OCI-LY7 (cell line): ENCODE measurements around the gene LRRC36. TPM values are rescaled to one million over a fixed set of nuclear protein-coding genes. Genes with fewer than 3 reads are reported as not detected.

ENCODE experiments used
- BruUV-seq: library from RNA; stranded (reverse); fragments of 400-500 nt; replicated peaks from 2 replicates; lab custom pipeline; 2021; lab: Mats Ljungman, UMichigan
- CTCF ChIA-PET: fragments of 300-600 bp; sonication (Branson Sonifier 250); formaldehyde crosslinking; loops from one replicate; lab custom pipeline; 2022; ENCODE audit warnings: antibody characterized with exemption; ENCODE audit not compliant: unreplicated experiment; lab: Charles Lee
- POLR2A ChIA-PET: fragments of 300-600 bp; sonication (Branson Sonifier 250); formaldehyde crosslinking; loops from one replicate; lab custom pipeline; 2022; ENCODE audit warnings: antibody characterized with exemption; lab: Charles Lee
- DNase-seq: peaks from one replicate; pipeline ENCODE4 v3.0.0-alpha.2; 2015; ENCODE audit warnings: low spot score
- H2AFZ ChIP-seq: fragments of 200-600 bp; sonication (generic), shearing (Covaris generic); 2 replicates; pipeline ENCODE4 v1.6.1; 2014; ENCODE audit warnings: mild to moderate bottlenecking, antibody characterized with exemption, low read length, moderate library complexity
- H3K27ac ChIP-seq: fragments of 200-600 bp; sonication (generic); 2 replicates; pipeline ENCODE4 v1.5.1; 2014; ENCODE audit warnings: mixed run types, low read depth, mild to moderate bottlenecking, moderate library complexity, low read length, inconsistent platforms; ENCODE audit not compliant: poor library complexity, severe bottlenecking
- H3K36me3 ChIP-seq: fragments of 200-600 bp; sonication (generic); 2 replicates; pipeline ENCODE4 v1.6.1; 2014; ENCODE audit warnings: mild to moderate bottlenecking, antibody characterized with exemption, low read length, moderate library complexity, mixed read lengths; ENCODE audit not compliant: insufficient read depth
- H3K4me1 ChIP-seq: fragments of 200-600 bp; sonication (generic); 2 replicates; pipeline ENCODE4 v1.5.1; 2014; ENCODE audit warnings: mild to moderate bottlenecking, low read length; ENCODE audit not compliant: insufficient read depth, poor library complexity, severe bottlenecking
- H3K4me2 ChIP-seq: fragments of 200-600 bp; sonication (generic); 2 replicates; pipeline ENCODE4 v1.6.1; 2014; ENCODE audit warnings: mild to moderate bottlenecking, low read length
- H3K4me3 ChIP-seq: fragments of 200-600 bp; sonication (generic); 2 replicates; pipeline ENCODE4 v1.5.1; 2014; ENCODE audit warnings: mild to moderate bottlenecking, low read depth, low read length; ENCODE audit not compliant: poor library complexity, severe bottlenecking
- H3K79me2 ChIP-seq: fragments of 200-600 bp; sonication (generic); 2 replicates; pipeline ENCODE4 v1.6.1; 2016; ENCODE audit warnings: low read depth, mild to moderate bottlenecking, low read length, moderate library complexity, mixed read lengths; ENCODE audit not compliant: insufficient read depth
- H3K9me2 ChIP-seq: fragments of 200-600 bp; sonication (generic); 2 replicates; pipeline ENCODE4 v1.6.1; 2016; ENCODE audit warnings: mild to moderate bottlenecking, low read length, mixed read lengths; ENCODE audit not compliant: insufficient read depth
- H3K9me3 ChIP-seq: fragments of 200-600 bp; sonication (generic); 2 replicates; pipeline ENCODE4 v1.6.1; 2014; ENCODE audit warnings: mild to moderate bottlenecking, mixed run types, low read length, mixed read lengths
- H4K20me1 ChIP-seq: fragments of 200-600 bp; sonication (generic); 2 replicates; pipeline ENCODE4 v1.6.1; 2014; ENCODE audit warnings: mild to moderate bottlenecking, antibody characterized with exemption, low read length, moderate library complexity, mixed read lengths; ENCODE audit not compliant: insufficient read depth
- CTCF ChIP-seq: fragments of 200-600 bp; sonication (generic); conservative IDR thresholded peaks from 2 replicates; pipeline ENCODE4 v1.5.1; 2014; ENCODE audit warnings: mild to moderate bottlenecking, antibody characterized with exemption, low read length, moderate library complexity, mixed read lengths
- EZH2phosphoT487 ChIP-seq: fragments of 200-600 bp; sonication (generic); IDR thresholded peaks from 2 replicates; pipeline ENCODE4 v1.6.1; 2018; ENCODE audit warnings: low read depth, borderline replicate concordance, mild to moderate bottlenecking, mixed run types, antibody characterized with exemption, low read length, moderate library complexity, mixed read lengths
- intact Hi-C: fragments of 100-400 bp; cut with micrococcal nuclease; formaldehyde crosslinking; loops from one replicate; pipeline ENCODE4 v1.10.0; 2022; ENCODE audit not compliant: unreplicated experiment
- total RNA-seq, 2 experiments: library from RNA; depleted of rRNA in 1 of 2; stranded (reverse); fragments of >200 nt in 1 of 2; shearing (Covaris generic) in 1 of 2; gene quantifications; 2 replicates each; pipeline ENCODE4 v1.2.3, GENCODE V29; 2014 to 2022

The LRRC36 gene
- total RNA-seq, 2 experiments from 2014 or later: not detected

- H3K79me2 ChIP-seq: no peaks in the 10 kb centered on the region
- H3K4me2 ChIP-seq: no peak overlapping the region
- intact Hi-C loops: no loop called here
- no peaks in the 10 kb centered on the region for H3K36me3 ChIP-seq
- H3K27ac ChIP-seq: no peak overlapping the region
- no peak overlapping the region for H3K4me3 ChIP-seq
- no peaks in the 10 kb centered on the region for H3K4me1 ChIP-seq
- ChIA-PET POLR2A (interaction anchor here (0.6 kb wide), 1 partner anchor 292 kb away, joined by 6 read pairs; no protein-coding TSS in a partner anchor), CTCF (no interaction called here)
- no peaks in the 10 kb centered on the region for H3K9me2 ChIP-seq
- TF ChIP-seq EZH2phosphoT487 (no peak), CTCF (no peak)
- no TSS peak for BruUV-seq
- H3K9me3 ChIP-seq: no peaks in the 10 kb centered on the region
- H2AFZ ChIP-seq: no peak overlapping the region
- no peaks in the 10 kb centered on the region for H4K20me1 ChIP-seq
- DNase-seq: no peak
Observed at GRCh38 chr16:67404740-67405226, 78.2 kb downstream of the LRRC36 start.

- H3K4me3 ChIP-seq: no peak overlapping the region
- H3K4me2 ChIP-seq: no peak overlapping the region
- POLR2A ChIA-PET: interaction anchor here (0.6 kb wide), 1 partner anchor 292 kb away, joined by 6 read pairs; no protein-coding TSS in a partner anchor
- H3K9me3 ChIP-seq: no peaks in the 10 kb centered on the region
- no peaks in the 10 kb centered on the region for H3K4me1 ChIP-seq
- BruUV-seq: no TSS peak
- TF ChIP-seq EZH2phosphoT487: no peak
- TF ChIP-seq CTCF: no peak
- no peak overlapping the region for H3K27ac ChIP-seq
- H4K20me1 ChIP-seq: no peaks in the 10 kb centered on the region
- CTCF ChIA-PET: no interaction called here
- DNase-seq: no peak
- no peaks in the 10 kb centered on the region for H3K79me2 ChIP-seq
- intact Hi-C loops: no loop called here
- H2AFZ ChIP-seq: no peak overlapping the region
- no peaks in the 10 kb centered on the region for H3K36me3 ChIP-seq
- no peaks in the 10 kb centered on the region for H3K9me2 ChIP-seq
Observed at GRCh38 chr16:67405336-67405735, 78.7 kb downstream of the LRRC36 start.

GRCh38 chr16:67406111-67406971 lies 79.7 kb downstream of the LRRC36 start:
- no peak overlapping the region for H2AFZ ChIP-seq
- CTCF ChIA-PET: no interaction called here

More at GRCh38 chr16:67406111-67406971, 79.7 kb downstream of the LRRC36 start:
- BruUV-seq: no TSS peak
- no peaks in the 10 kb centered on the region for H3K9me3 ChIP-seq
- POLR2A ChIA-PET: interaction anchor here (0.6 kb wide), 1 partner anchor 61 kb away, joined by 3 read pairs; no protein-coding TSS in a partner anchor
- DNase-seq: no peak
- TF ChIP-seq CTCF (no peak), EZH2phosphoT487 (no peak)
- no peaks in the 10 kb centered on the region for H3K36me3 ChIP-seq
- intact Hi-C loops: no loop called here
- H3K4me1 ChIP-seq: no peaks in the 10 kb centered on the region
- no peaks in the 10 kb centered on the region for H4K20me1 ChIP-seq
- H3K4me3 ChIP-seq: no peak overlapping the region
- no peak overlapping the region for H3K4me2 ChIP-seq
- no peaks in the 10 kb centered on the region for H3K79me2 ChIP-seq
- no peaks in the 10 kb centered on the region for H3K9me2 ChIP-seq
- H3K27ac ChIP-seq: no peak overlapping the region
